IMR-90 (cell line): ENCODE results near the gene MAPK11. TPM values are rescaled to one million over a fixed set of nuclear protein-coding genes. Genes with fewer than 3 reads are reported as not detected.
A peak's percentile ranks its signal among the peaks of the same experiment; 100 is the strongest.

ENCODE experiments used
- ATAC-seq: fragments of 200-7000 bp; cut with Tn5 transposase; 2 replicates; pipeline ENCODE4 v1.9.1; 2020; ENCODE audit warnings: low read depth, mild to moderate bottlenecking, moderate library complexity
- BruUV-seq: library from RNA; stranded (reverse); fragments of 400-500 nt; replicated peaks from 2 replicates; lab custom pipeline; 2021; lab: Mats Ljungman, UMichigan
- CTCF ChIA-PET: fragments of 300-600 bp; formaldehyde crosslinking; extraction: SDS; loops from one replicate; lab custom pipeline; 2021; ENCODE audit warnings: antibody characterized with exemption; lab: Yijun Ruan, JAX
- POLR2A ChIA-PET: fragments of 300-600 bp; sonication (Branson Sonifier 250); formaldehyde crosslinking; loops from one replicate; lab custom pipeline; 2022; ENCODE audit warnings: antibody characterized with exemption; ENCODE audit not compliant: unreplicated experiment; lab: Charles Lee
- DNase-seq: peaks from one replicate; pipeline ENCODE4 v3.0.0; 2013
- H2AFZ ChIP-seq: replicated peaks from 2 replicates; pipeline ENCODE3; 2013; ENCODE audit warnings: low read length, mild to moderate bottlenecking; ENCODE audit not compliant: poor library complexity
- H2AK5ac ChIP-seq: 2 replicates; pipeline ENCODE4 v1.6.1; 2013; ENCODE audit warnings: low read depth, low read length, inconsistent platforms
- H2AK9ac ChIP-seq: replicated peaks from 2 replicates; pipeline ENCODE3; 2013; ENCODE audit warnings: mild to moderate bottlenecking, low read depth, low read length, moderate library complexity; ENCODE audit not compliant: poor library complexity
- H2BK120ac ChIP-seq: 2 replicates; pipeline ENCODE4 v1.6.1; 2013; ENCODE audit warnings: low read depth, low read length, inconsistent platforms
- H2BK15ac ChIP-seq: 3 replicates; pipeline ENCODE4 v1.6.1; 2013; ENCODE audit warnings: low read depth, low read length, inconsistent platforms
- H2BK20ac ChIP-seq: 2 replicates; pipeline ENCODE4 v1.6.1; 2013; ENCODE audit warnings: low read depth, mild to moderate bottlenecking, inconsistent platforms, low read length, moderate library complexity
- H2BK5ac ChIP-seq: 2 replicates; pipeline ENCODE4 v1.6.1; 2013; ENCODE audit warnings: mild to moderate bottlenecking, low read depth, low read length, inconsistent platforms; ENCODE audit not compliant: poor library complexity, severe bottlenecking
- H3K14ac ChIP-seq: replicated peaks from 2 replicates; pipeline ENCODE4 v1.6.1; 2013; ENCODE audit warnings: low read depth, low read length, inconsistent platforms
- H3K18ac ChIP-seq: 2 replicates; pipeline ENCODE4 v1.6.1; 2013; ENCODE audit warnings: low read depth, low read length, control low read depth
- H3K23ac ChIP-seq: 2 replicates; pipeline ENCODE4 v1.6.1; 2013; ENCODE audit warnings: low read depth, low read length, inconsistent platforms
- H3K27ac ChIP-seq: 2 replicates; pipeline ENCODE4 v1.5.1; 2013; ENCODE audit warnings: mild to moderate bottlenecking, control low read depth, low read length; ENCODE audit not compliant: insufficient read depth
- H3K27me3 ChIP-seq: 2 replicates; pipeline ENCODE4 v1.6.1; 2013; ENCODE audit warnings: low read length; ENCODE audit not compliant: control insufficient read depth, insufficient read depth
- H3K36me3 ChIP-seq: 2 replicates; pipeline ENCODE4 v1.6.1; 2013; ENCODE audit warnings: low read length, mixed read lengths; ENCODE audit not compliant: control insufficient read depth, insufficient read depth
- H3K4ac ChIP-seq: 2 replicates; pipeline ENCODE4 v1.6.1; 2013; ENCODE audit warnings: low read depth, low read length, inconsistent platforms
- H3K4me1 ChIP-seq: 2 replicates; pipeline ENCODE4 v1.6.1; 2013; ENCODE audit warnings: low read length, mixed read lengths; ENCODE audit not compliant: control insufficient read depth, insufficient read depth
- H3K4me2 ChIP-seq: 2 replicates; pipeline ENCODE4 v1.6.1; 2013; ENCODE audit warnings: low read depth, mild to moderate bottlenecking, control low read depth, low read length, moderate library complexity
- H3K4me3 ChIP-seq: 2 replicates; pipeline ENCODE4 v1.5.1; 2013; ENCODE audit warnings: low read depth, mild to moderate bottlenecking, control low read depth, low read length, moderate library complexity; ENCODE audit not compliant: insufficient read depth
- H3K56ac ChIP-seq: 2 replicates; pipeline ENCODE4 v1.6.1; 2013; ENCODE audit warnings: low read length, inconsistent platforms; ENCODE audit not compliant: insufficient read depth; ENCODE audit errors: extremely low read depth
- H3K79me1 ChIP-seq, 2 experiments: 2 replicates each; pipeline ENCODE4 v1.6.1; 2013; ENCODE audit warnings: low read length in 2 of 2, inconsistent platforms in 1 of 2, low read depth in 1 of 2
- H3K9ac ChIP-seq: 2 replicates; pipeline ENCODE4 v1.6.1; 2013; ENCODE audit warnings: low read depth, low read length, control low read depth
- H3K9me1 ChIP-seq: 2 replicates; pipeline ENCODE4 v1.6.1; 2013; ENCODE audit warnings: low read length, inconsistent platforms; ENCODE audit not compliant: insufficient read depth
- H3K9me3 ChIP-seq: 2 replicates; pipeline ENCODE4 v1.6.1; 2013; ENCODE audit warnings: low read length; ENCODE audit not compliant: control insufficient read depth, insufficient read depth
- H4K20me1 ChIP-seq: 2 replicates; pipeline ENCODE4 v1.6.1; 2013; ENCODE audit warnings: low read length, inconsistent platforms; ENCODE audit not compliant: insufficient read depth
- H4K5ac ChIP-seq: 2 replicates; pipeline ENCODE4 v1.6.1; 2013; ENCODE audit warnings: mild to moderate bottlenecking, low read depth, low read length, control low read depth
- H4K8ac ChIP-seq, 2 experiments: 2 replicates each; pipeline ENCODE4 v1.6.1; 2013; ENCODE audit warnings: low read depth in 2 of 2, low read length in 2 of 2, control low read depth in 1 of 2, inconsistent platforms in 1 of 2
- H4K91ac ChIP-seq: 2 replicates; pipeline ENCODE4 v1.6.1; 2013; ENCODE audit warnings: low read depth, low read length, inconsistent platforms; ENCODE audit not compliant: insufficient read depth
- MAFK ChIP-seq: IDR thresholded peaks from 2 replicates; pipeline ENCODE4 v1.6.1; 2012; ENCODE audit warnings: low read depth, low read length, improper control_type of control experiment
- RFX5 ChIP-seq: IDR thresholded peaks from 2 replicates; pipeline ENCODE4 v1.8.0; 2012; ENCODE audit warnings: low read depth, mild to moderate bottlenecking, low read length, moderate library complexity
- WGBS, 2 experiments: methylation state at CpG; one replicate each; pipeline versions ENCODE4 v1.1.5 to v1.1.7; 2013; ENCODE audit warnings: missing lambda C conversion rate in 2 of 2; ENCODE audit not compliant: insufficient read length in 1 of 2; ENCODE audit errors: extremely low coverage in 2 of 2; 5-methylcytosine and 5-hydroxymethylcytosine counted together
- dilution Hi-C: fragments of 300-500 bp; cut with HindIII; formaldehyde crosslinking; loops from one replicate; pipeline ENCODE4 v1.14.3; 2018; ENCODE audit warnings: low sequenced_read_pairs; ENCODE audit not compliant: unreplicated experiment
- in situ Hi-C: fragments of 300-500 bp; cut with MboI; formaldehyde crosslinking; loops from 3 replicates; pipeline ENCODE4 v1.14.3; 2019; ENCODE audit warnings: low sequenced_read_pairs, inconsistent platforms, mixed read lengths
- intact Hi-C: fragments of 100-400 bp; cut with micrococcal nuclease; formaldehyde crosslinking; loops from 2 replicates; pipeline ENCODE4 v1.10.0; 2022
- polyA plus RNA-seq, 3 experiments: library from polyadenylated mRNA; depleted of rRNA; stranded (reverse); fragments of >200 nt; gene quantifications; 2 replicates each; pipeline ENCODE4 v1.2.3, GENCODE V29; 2012; ENCODE audit warnings: low replicate concordance in 1 of 3
- total RNA-seq: library from RNA; depleted of rRNA; stranded (reverse); fragments of >200 nt; gene quantifications from 2 replicates; pipeline ENCODE4 v1.2.3, GENCODE V29; 2012

The MAPK11 gene
- total and polyA plus RNA-seq, 2 of the 4 experiments (the other 2 are of a cell fraction) = 8.1 to 14.4 TPM

DNA sequence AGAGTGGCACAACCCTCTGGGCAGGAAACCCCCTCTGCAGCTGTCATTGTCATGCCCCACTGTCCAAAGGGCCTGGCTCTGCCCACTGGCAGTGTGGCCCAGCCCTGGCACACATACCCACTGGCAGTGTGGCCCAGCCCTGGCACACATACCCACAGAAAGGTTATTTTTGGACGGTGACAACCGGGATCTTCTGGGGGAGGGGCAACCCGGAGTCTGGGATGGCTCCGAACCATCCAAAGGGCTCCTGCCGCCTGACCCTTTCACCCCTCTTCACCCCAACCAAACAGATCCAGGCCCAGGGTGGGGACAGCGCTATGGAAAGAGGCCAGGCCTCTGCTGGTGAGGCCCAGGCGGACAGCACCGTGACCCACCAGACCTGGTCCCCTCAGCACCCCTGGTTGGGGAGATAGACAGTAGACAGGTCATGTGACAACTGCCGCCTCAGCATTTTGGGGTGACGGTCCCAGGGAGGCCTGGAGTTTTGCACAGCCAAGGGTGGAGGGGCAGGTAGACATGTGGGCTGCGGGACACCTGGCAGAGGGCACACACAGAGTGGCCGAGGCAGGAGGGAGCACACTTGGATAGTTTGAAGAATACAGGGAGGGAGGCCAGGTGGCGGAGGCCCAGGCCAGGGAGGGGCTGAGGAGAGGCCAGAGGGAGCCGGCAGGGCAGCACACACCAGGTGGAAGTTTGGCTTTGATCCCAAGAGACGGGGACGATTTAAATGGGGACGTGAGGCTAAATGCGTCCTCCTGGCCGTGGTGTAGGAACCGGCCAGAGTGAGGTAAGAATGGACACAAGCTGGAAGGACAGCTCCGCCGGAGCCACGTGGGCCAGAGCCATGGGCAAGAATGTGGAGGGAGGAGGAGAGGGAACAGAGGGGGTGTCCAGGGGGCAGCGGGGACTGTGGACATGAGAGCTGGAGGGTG lies 11.6 kb downstream of the MAPK11 start:
- H3K36me3 ChIP-seq = peaks cover 31% of the 10 kb centered on the region; the same call in 1 of the 2 replicates
- H4K8ac ChIP-seq = no peak overlapping the region
- H3K9ac ChIP-seq = no peak overlapping the region
- ChIA-PET CTCF (no interaction called here), POLR2A (no interaction called here)
- 89% methylated on average over 6 of the region's 24 CpGs; no CpG with 5 or more reads in 1 of the 2 experiments for WGBS, 2 experiments
- H2AK5ac ChIP-seq = no peak overlapping the region; the same call in 1 of the 2 replicates
- H2BK5ac ChIP-seq = no peak overlapping the region
- H3K79me1 ChIP-seq = peaks cover 9 to 43% of the 10 kb centered on the region in 2 experiments; a peak in 3 of 4 replicates
- peaks cover 4% of the 10 kb centered on the region; the same call in 1 of the 2 replicates for H3K9me1 ChIP-seq
- peaks cover 17% of the 10 kb centered on the region for H3K4me1 ChIP-seq
- H4K91ac ChIP-seq = no peak overlapping the region
- H2BK120ac ChIP-seq = no peak overlapping the region
- no peak overlapping the region for H3K27ac ChIP-seq
- H2BK15ac ChIP-seq = no peak overlapping the region
- H3K18ac ChIP-seq = no peak overlapping the region
- peaks cover 24% of the 10 kb centered on the region for H4K20me1 ChIP-seq
- no peak overlapping the region for H3K14ac ChIP-seq
- no peaks in the 10 kb centered on the region for H3K27me3 ChIP-seq
- H3K9me3 ChIP-seq = no peaks in the 10 kb centered on the region
- intact Hi-C loops (no loop called here), in situ Hi-C loops (no loop called here), dilution Hi-C loops (no loop called here)
- no peak for TF ChIP-seq RFX5
- TF ChIP-seq MAFK = peak; percentile 83
- no peak overlapping the region for H2BK20ac ChIP-seq
- DNase-seq = no peak
- peak overlapping the region; percentile 72 for H2AK9ac ChIP-seq
- H3K23ac ChIP-seq = no peak overlapping the region
- H3K4ac ChIP-seq = no peak overlapping the region
- no peak overlapping the region for H4K5ac ChIP-seq
- BruUV-seq = no TSS peak
- H3K4me3 ChIP-seq = no peak overlapping the region
- no peak overlapping the region for H3K4me2 ChIP-seq
- ATAC-seq = no peak
- H2AFZ ChIP-seq = no peak overlapping the region
- H3K56ac ChIP-seq = no peak overlapping the region
